Small intestine (tissue), 16 donors: Measurements from ENCODE around the gene TSPAN18. TPM values are rescaled to one million over a fixed set of nuclear protein-coding genes. Genes with fewer than 3 reads are reported as not detected.

Experiments used
- DNase-seq, 2 donors: peaks; one replicate each; pipeline versions ENCODE4 v3.0.0 to v3.0.0-alpha.2; 2013
- FAIRE-seq: peaks from 2 replicates; lab custom pipeline; 2012; peaks lifted over from hg19 to GRCh38; lab: Jason Lieb, UNC
- H3K27ac ChIP-seq, 3 donors: one replicate each; pipeline ENCODE4 v1.5.1; 2013; ENCODE audit warnings: low read length in 2 of 3, mild to moderate bottlenecking in 2 of 3, control low read depth in 1 of 3, inconsistent platforms in 1 of 3, low read depth in 1 of 3, moderate library complexity in 1 of 3
- H3K27me3 ChIP-seq, 3 donors: one replicate each; pipeline ENCODE4 v1.6.1; 2013; ENCODE audit warnings: low read length in 3 of 3, inconsistent platforms in 1 of 3; ENCODE audit not compliant: control insufficient read depth in 3 of 3, insufficient read depth in 3 of 3
- H3K36me3 ChIP-seq, 3 donors: one replicate each; pipeline ENCODE4 v1.6.1; 2013; ENCODE audit warnings: low read length in 3 of 3, inconsistent platforms in 1 of 3, low read depth in 1 of 3, mild to moderate bottlenecking in 1 of 3, moderate library complexity in 1 of 3; ENCODE audit not compliant: control insufficient read depth in 3 of 3, insufficient read depth in 2 of 3
- H3K4me1 ChIP-seq, 3 donors: one replicate each; pipeline ENCODE4 v1.6.1; 2013; ENCODE audit warnings: low read length in 2 of 3, inconsistent platforms in 1 of 3, low read depth in 1 of 3, mild to moderate bottlenecking in 1 of 3, moderate library complexity in 1 of 3; ENCODE audit not compliant: control insufficient read depth in 3 of 3, insufficient read depth in 2 of 3
- H3K4me3 ChIP-seq, 3 donors: one replicate each; pipeline ENCODE4 v1.5.1; 2013; ENCODE audit warnings: low read length in 3 of 3, control low read depth in 1 of 3, inconsistent platforms in 1 of 3, low read depth in 1 of 3, mild to moderate bottlenecking in 1 of 3, moderate library complexity in 1 of 3
- H3K9me3 ChIP-seq, 2 donors: one replicate each; pipeline ENCODE4 v1.6.1; 2013; ENCODE audit warnings: low read depth in 1 of 2, low read length in 1 of 2; ENCODE audit not compliant: control insufficient read depth in 2 of 2, insufficient read depth in 1 of 2
- WGBS, 3 donors: extraction: QIAGEN DNeasy Blood & Tissue Kit; methylation state at CpG; one replicate each; pipeline ENCODE4 v1.1.7; 2013; 5-methylcytosine and 5-hydroxymethylcytosine counted together
- long read RNA-seq, 10 donors: transcript quantifications; one replicate each; lab custom pipeline, GENCODE V29; 2026
- polyA plus RNA-seq, 4 donors: library from polyadenylated mRNA; stranded (reverse) in 3 of 4; unstranded in 1 of 4; fragments of 200-250 nt in 3 of 4; fragments of 120-200 nt in 1 of 4; gene quantifications; one replicate each; pipeline versions ENCODE4 v1.2.1 to v1.2.3, GENCODE V29; 2013
- donor health status: healthy with polysubstance abuse.
- donor health status: control.
- donor health status: control.
- donor health status: Bipolar disorder and iron deficiency.
- donor health status: healthy.

TSPAN18 gene, protein sequence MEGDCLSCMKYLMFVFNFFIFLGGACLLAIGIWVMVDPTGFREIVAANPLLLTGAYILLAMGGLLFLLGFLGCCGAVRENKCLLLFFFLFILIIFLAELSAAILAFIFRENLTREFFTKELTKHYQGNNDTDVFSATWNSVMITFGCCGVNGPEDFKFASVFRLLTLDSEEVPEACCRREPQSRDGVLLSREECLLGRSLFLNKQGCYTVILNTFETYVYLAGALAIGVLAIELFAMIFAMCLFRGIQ
- 10 to 100 TPM in 1 of 4 donors, 1 to 10 TPM in 2, not detected in 1; 1.1 to 45.2 (median 8.8) TPM for polyA plus RNA-seq
- long read RNA-seq, donor 1, transcript TSPAN18-207 (10 exons, 3,316 nt), result major isoform, 16 of 44 reads
- long read RNA-seq, donor 1, partial matches to known transcripts, result 25 of 44 reads
- long read RNA-seq, donor 1, other reads (novel, unspliced or antisense), result 0 of 44 reads
- long read RNA-seq, donor 2, transcript TSPAN18-207 (10 exons, 3,316 nt), result major isoform, 8 of 11 reads
- long read RNA-seq, donor 2, partial matches to known transcripts, result 0 of 11 reads
- long read RNA-seq, donor 2, other reads (novel, unspliced or antisense), result 0 of 11 reads
- long read RNA-seq, donor 3, transcript TSPAN18-210 (3 exons, 700 nt), result major isoform, 5 of 87 reads
- long read RNA-seq, donor 3, partial matches to known transcripts, result 78 of 87 reads
- long read RNA-seq, donor 3, other reads (novel, unspliced or antisense), result 0 of 87 reads
- long read RNA-seq, donor 4, result 0 reads
- long read RNA-seq, donor 5, partial matches to known transcripts, result 0 of 5 reads
- long read RNA-seq, donor 5, other reads (novel, unspliced or antisense), result 0 of 5 reads
- long read RNA-seq, donor 6, partial matches to known transcripts, result 5 of 8 reads
- long read RNA-seq, donor 6, other reads (novel, unspliced or antisense), result 0 of 8 reads
- long read RNA-seq, donor 7, result 0 reads
- long read RNA-seq, donor 8, partial matches to known transcripts, result 0 of 2 reads
- long read RNA-seq, donor 8, other reads (novel, unspliced or antisense), result 0 of 2 reads
- long read RNA-seq, donor 9, partial matches to known transcripts, result 0 of 2 reads
- long read RNA-seq, donor 9, other reads (novel, unspliced or antisense), result 0 of 2 reads
- long read RNA-seq, donor 10, transcript TSPAN18-207 (10 exons, 3,316 nt), result major isoform, 5 of 9 reads
- long read RNA-seq, donor 10, partial matches to known transcripts, result 0 of 9 reads
- long read RNA-seq, donor 10, other reads (novel, unspliced or antisense), result 0 of 9 reads

DNA sequence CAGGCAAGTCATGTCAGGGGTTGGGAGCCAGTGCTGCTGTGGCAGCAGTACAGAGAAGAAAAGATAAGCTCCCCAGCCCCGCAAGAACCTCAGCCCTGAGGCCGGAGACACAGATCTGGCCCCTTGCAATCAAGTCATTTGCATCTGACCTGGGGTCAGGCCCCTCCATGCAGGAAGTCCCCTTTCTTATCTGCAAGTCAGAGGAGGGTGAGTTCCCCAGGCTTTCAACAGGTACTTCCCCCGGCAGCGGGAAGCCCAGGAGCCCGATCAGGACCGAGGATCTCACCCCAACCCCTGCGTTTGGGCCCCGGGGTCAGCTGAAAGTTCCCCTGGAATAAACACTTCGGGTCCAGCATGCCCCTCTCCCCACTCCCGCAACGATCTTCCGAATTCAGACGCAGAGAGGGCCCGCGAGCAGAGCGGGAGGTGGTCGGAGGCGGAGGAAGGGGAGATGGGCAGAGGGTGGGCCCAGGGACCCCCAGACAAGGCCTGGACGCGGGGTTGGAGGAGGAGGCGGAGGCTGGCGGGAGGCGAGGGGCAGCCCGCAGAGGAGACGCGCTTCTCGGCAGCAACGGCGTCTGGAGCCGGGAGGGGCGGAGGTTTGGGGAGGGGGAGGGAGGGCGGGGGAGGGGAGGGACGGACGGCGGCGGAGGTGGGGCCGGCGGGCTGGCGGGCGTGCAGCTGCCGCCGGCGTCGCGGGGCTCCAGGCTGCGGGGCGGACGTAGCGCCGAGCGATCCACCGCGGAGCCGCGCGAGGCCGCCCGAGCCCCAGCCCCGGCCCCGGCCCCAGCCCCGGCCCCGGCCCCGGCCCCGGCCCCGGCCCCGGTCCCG is at the start of gene TSPAN18:
TSS of gene TSPAN18 (plus strand) at position 680 of the 831 bp plus-strand sequence. CDS start 179,455 bp downstream, outside the sequence.
- no peaks in the 10 kb centered on the region for H3K36me3 ChIP-seq
- FAIRE-seq, result no peak
- 1 to 3% (median 3%) methylated on average over 20 to 63 of the region's 67 CpGs for WGBS, 3 donors
- H3K4me3 ChIP-seq, result peak within 1 kb of the TSS; percentile 27 to 85 (median 68)
- DNase-seq, result peak in 1 of 2 donors; percentile 70
- H3K4me1 ChIP-seq, result peaks cover 2 to 32% (median 2%) of the 10 kb centered on the region in 3 donors
- no peaks in the 10 kb centered on the region for H3K9me3 ChIP-seq
- peak within 1 kb of the TSS in 2 of 3 donors; percentile 58 to 81 for H3K27ac ChIP-seq
- peaks cover 0 to 2% (median 0%) of the 10 kb centered on the region in 3 donors for H3K27me3 ChIP-seq

DNA sequence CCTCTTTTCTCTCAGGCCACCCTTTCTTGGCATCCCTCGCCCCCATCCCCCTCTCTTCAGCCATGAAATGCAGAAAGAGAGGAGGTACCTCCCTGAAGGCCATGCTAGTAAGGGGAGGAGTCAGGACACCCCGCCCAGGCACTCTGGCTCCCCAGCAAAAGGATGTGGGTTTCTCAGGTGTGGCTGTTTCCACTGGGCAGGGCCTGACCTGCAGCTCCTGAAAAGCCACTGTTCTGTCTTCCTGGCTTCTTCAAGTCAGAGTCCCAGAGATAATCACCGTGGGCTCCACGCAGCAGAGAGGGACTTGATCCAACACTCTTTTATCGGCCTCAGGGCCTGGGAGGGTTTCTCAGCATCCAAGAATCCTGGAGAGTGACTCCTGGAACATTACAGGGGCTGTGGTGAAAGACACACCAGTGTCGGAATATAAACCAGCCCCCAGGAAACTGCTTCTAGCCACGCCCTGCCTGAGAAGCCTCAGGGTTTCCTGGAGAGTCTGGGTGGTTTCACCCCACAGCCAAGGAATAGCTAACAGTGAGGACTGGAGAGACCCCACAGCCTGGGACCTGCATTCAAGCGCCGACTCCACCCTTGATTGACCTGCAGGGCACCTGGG is 45.7 kb upstream of the TSPAN18 start:
- FAIRE-seq, result no peak
- no peaks in the 10 kb centered on the region for H3K27me3 ChIP-seq
- peak in 1 of 2 donors; percentile 11 for DNase-seq
- no peak overlapping the region for H3K4me3 ChIP-seq
- no peaks in the 10 kb centered on the region for H3K36me3 ChIP-seq
- 59 to 66% (median 64%) methylated on average over 9 of the region's 9 CpGs for WGBS, 3 donors
- H3K27ac ChIP-seq, result no peak overlapping the region
- H3K9me3 ChIP-seq, result no peaks in the 10 kb centered on the region
- no peaks in the 10 kb centered on the region for H3K4me1 ChIP-seq

- FAIRE-seq, result no peak
- no peak overlapping the region for H3K4me3 ChIP-seq
- no peaks in the 10 kb centered on the region for H3K27me3 ChIP-seq
- H3K4me1 ChIP-seq, result no peaks in the 10 kb centered on the region
- no peaks in the 10 kb centered on the region for H3K36me3 ChIP-seq
- 80 to 88% (median 87%) methylated on average over 2 of the region's 2 CpGs for WGBS, 3 donors
- DNase-seq, result no peak
- no peak overlapping the region for H3K27ac ChIP-seq
- H3K9me3 ChIP-seq, result no peaks in the 10 kb centered on the region
Observed at GRCh38 chr11:44681698-44682097, 45.1 kb upstream of the TSPAN18 start.

- 87 to 88% (median 87%) methylated on average over 10 of the region's 10 CpGs for WGBS, 3 donors
Observed at GRCh38 chr11:44684859-44685281, 41.9 kb upstream of the TSPAN18 start.

GRCh38 chr11:44687388-44687787 is 39.4 kb upstream of the TSPAN18 start:
- H3K27ac ChIP-seq, result no peak overlapping the region
- peaks cover 0 to 8% (median 0%) of the 10 kb centered on the region in 3 donors for H3K27me3 ChIP-seq
- no peak for DNase-seq
- no peak overlapping the region for H3K4me3 ChIP-seq
- 59 to 66% (median 63%) methylated on average over 4 of the region's 4 CpGs for WGBS, 3 donors
- no peaks in the 10 kb centered on the region for H3K36me3 ChIP-seq
- H3K4me1 ChIP-seq, result peaks cover 0 to under 1% (median 0%) of the 10 kb centered on the region in 3 donors
- no peak for FAIRE-seq
- H3K9me3 ChIP-seq, result peaks cover 0 to 6% of the 10 kb centered on the region in 2 donors

More at GRCh38 chr11:44684859-44685281, 41.9 kb upstream of the TSPAN18 start:
- Histone ChIP-seq H3K36me3 (no peaks in the 10 kb centered on the region), H3K4me1 (no peaks in the 10 kb centered on the region), H3K4me3 (no peak overlapping the region), H3K27me3 (peaks cover 0 to 8% (median 0%) of the 10 kb centered on the region in 3 donors), H3K9me3 (peaks cover 0 to 6% of the 10 kb centered on the region in 2 donors), H3K27ac (no peak overlapping the region)
- DNase-seq, result no peak
- FAIRE-seq, result no peak

- no peak for DNase-seq
- Histone ChIP-seq H3K27me3 (peaks cover 0 to 8% (median 0%) of the 10 kb centered on the region in 3 donors), H3K9me3 (peaks cover 0 to 6% of the 10 kb centered on the region in 2 donors), H3K27ac (no peak overlapping the region), H3K4me1 (peaks cover 0 to 7% (median 0%) of the 10 kb centered on the region in 3 donors), H3K36me3 (no peaks in the 10 kb centered on the region), H3K4me3 (no peak overlapping the region)
- no peak for FAIRE-seq
- WGBS, 3 donors, result 47 to 80% (median 50%) methylated on average over 2 of the region's 2 CpGs
Observed at GRCh38 chr11:44689265-44689664, 37.5 kb upstream of the TSPAN18 start.

DNA sequence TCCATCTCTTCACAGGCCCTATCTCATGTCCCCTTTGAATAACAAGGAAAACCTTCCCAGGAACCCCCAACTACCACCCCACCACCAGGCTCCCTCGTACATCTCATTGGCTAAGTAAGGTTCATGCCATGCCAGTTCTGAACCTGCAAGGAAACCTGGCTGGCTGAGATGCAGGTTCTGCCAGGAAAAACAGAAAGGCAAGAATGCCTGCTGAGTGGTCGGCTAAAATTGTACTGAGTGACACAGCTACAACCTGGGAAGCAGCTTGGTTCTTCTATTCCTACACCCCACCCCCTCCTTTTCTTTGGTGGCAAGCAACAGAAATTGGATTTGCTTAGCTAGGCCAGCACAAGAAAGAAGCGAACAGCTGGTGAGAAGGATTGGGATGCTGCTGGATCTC is 36.1 kb upstream of the TSPAN18 start:
- FAIRE-seq, result no peak

More for the DNA sequence above, 36.1 kb upstream of the TSPAN18 start:
- Histone ChIP-seq H3K4me3 (no peak overlapping the region), H3K36me3 (no peaks in the 10 kb centered on the region), H3K27me3 (peaks cover 0 to 8% (median 0%) of the 10 kb centered on the region in 3 donors), H3K27ac (no peak overlapping the region), H3K9me3 (peaks cover 0 to 6% of the 10 kb centered on the region in 2 donors), H3K4me1 (peaks cover 0 to 7% (median 0%) of the 10 kb centered on the region in 3 donors)
- DNase-seq, result no peak
- 82 to 85% (median 82%) methylated on average over 3 of the region's 3 CpGs for WGBS, 3 donors
